Spinal cord (tissue), 10 donors: ENCODE results near the gene ANGPTL1. TPM values are rescaled to one million over a fixed set of nuclear protein-coding genes. Genes with fewer than 3 reads are reported as not detected.
A peak's percentile ranks its signal among the peaks of the same experiment; 100 is the strongest.

Source experiments
- DNase-seq, 6 donors: peaks; one replicate each; pipeline versions ENCODE4 v3.0.0 to v3.0.0-alpha.2; 2013 to 2015; ENCODE audit warnings: low spot score in 6 of 6, low read depth in 4 of 6
- H3K27ac ChIP-seq: one replicate; pipeline ENCODE4 v1.5.1; 2013; ENCODE audit warnings: low read depth, low read length, control low read depth
- H3K27me3 ChIP-seq: one replicate; pipeline ENCODE4 v1.6.1; 2013; ENCODE audit warnings: low read length; ENCODE audit not compliant: control insufficient read depth, insufficient read depth
- H3K36me3 ChIP-seq: one replicate; pipeline ENCODE4 v1.6.1; 2013; ENCODE audit warnings: low read length; ENCODE audit not compliant: control insufficient read depth, insufficient read depth
- H3K4me1 ChIP-seq: one replicate; pipeline ENCODE4 v1.6.1; 2013; ENCODE audit warnings: low read length; ENCODE audit not compliant: control insufficient read depth, insufficient read depth
- H3K4me3 ChIP-seq: one replicate; pipeline ENCODE4 v1.5.1; 2013; ENCODE audit warnings: low read depth, low read length, control low read depth
- H3K9me3 ChIP-seq: one replicate; pipeline ENCODE4 v1.6.1; 2013; ENCODE audit warnings: low read length; ENCODE audit not compliant: control insufficient read depth, insufficient read depth
- WGBS: methylation state at CpG from one replicate; pipeline ENCODE4 v1.1.5; 2013; ENCODE audit warnings: missing lambda C conversion rate; ENCODE audit not compliant: insufficient coverage; 5-methylcytosine and 5-hydroxymethylcytosine counted together
- polyA plus RNA-seq, 2 donors: library from polyadenylated mRNA; unstranded; fragments of 120-200 nt; gene quantifications; one replicate each; pipeline ENCODE4 v1.2.1, GENCODE V29; 2013; ENCODE audit not compliant: insufficient read length in 2 of 2
- total RNA-seq, 2 donors: library from RNA; depleted of rRNA in 1 of 2; stranded (reverse); fragments of 120-200 nt in 1 of 2; fragments of >200 nt in 1 of 2; gene quantifications; one replicate each; pipeline versions ENCODE4 v1.2.3 to v1.2.4, GENCODE V29; 2013 to 2014
- donor health status: healthy.

The ANGPTL1 gene
- total and polyA plus RNA-seq, 4 donors = 4.9 to 15.3 (median 7.3) TPM

DNA sequence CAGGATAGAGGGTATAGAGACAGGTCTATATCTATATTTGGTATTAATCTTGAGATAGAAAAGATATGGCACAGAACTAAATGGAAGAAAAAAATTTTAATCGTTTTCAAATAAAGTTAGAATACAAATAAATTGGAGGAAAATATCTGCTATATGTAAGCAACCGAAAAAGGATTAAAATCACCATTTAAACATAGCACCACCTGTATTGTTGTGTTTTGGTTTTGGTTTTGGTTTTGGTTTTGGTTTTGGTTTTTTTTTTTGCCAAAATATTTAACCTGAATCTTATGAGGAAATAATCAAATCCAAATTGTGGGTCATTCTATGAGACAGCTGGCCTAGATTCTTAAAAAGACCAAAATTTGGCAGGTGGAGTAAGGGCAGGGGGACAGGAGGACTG, 28.5 kb upstream of the ANGPTL1 start:
- no peaks in the 10 kb centered on the region for H3K36me3 ChIP-seq
- H3K27me3 ChIP-seq = no peaks in the 10 kb centered on the region
- no peak for DNase-seq
- H3K4me1 ChIP-seq = no peaks in the 10 kb centered on the region
- H3K4me3 ChIP-seq = no peak overlapping the region
- no peak overlapping the region for H3K27ac ChIP-seq
- H3K9me3 ChIP-seq = no peaks in the 10 kb centered on the region
- no CpG with 5 or more reads among the region's 2 CpGs for WGBS

DNA sequence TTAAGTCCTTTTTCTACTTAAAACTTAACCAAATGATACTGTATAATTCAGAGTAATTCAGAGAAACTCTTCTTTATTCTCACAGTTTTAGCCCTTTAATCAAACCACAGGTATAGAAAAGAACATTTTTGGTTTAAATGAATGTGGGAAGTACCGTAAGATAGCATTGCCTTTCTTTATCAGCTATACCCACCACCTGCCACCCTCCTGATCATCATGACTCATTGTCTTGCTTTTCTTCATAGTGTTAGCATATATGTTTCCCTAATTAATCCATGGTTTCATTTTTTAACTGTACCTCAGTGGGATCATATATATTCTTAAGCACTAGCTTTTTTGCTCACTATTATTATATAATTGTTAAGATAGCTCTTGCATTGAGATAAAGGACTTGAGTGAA, 27.5 kb upstream of the ANGPTL1 start:
- H3K27ac ChIP-seq = no peak overlapping the region
- H3K9me3 ChIP-seq = no peaks in the 10 kb centered on the region
- H3K27me3 ChIP-seq = no peaks in the 10 kb centered on the region
- DNase-seq = no peak
- H3K4me3 ChIP-seq = no peak overlapping the region
- no peaks in the 10 kb centered on the region for H3K36me3 ChIP-seq
- H3K4me1 ChIP-seq = no peaks in the 10 kb centered on the region
- no CpG with 5 or more reads among the region's 1 CpG for WGBS

DNA sequence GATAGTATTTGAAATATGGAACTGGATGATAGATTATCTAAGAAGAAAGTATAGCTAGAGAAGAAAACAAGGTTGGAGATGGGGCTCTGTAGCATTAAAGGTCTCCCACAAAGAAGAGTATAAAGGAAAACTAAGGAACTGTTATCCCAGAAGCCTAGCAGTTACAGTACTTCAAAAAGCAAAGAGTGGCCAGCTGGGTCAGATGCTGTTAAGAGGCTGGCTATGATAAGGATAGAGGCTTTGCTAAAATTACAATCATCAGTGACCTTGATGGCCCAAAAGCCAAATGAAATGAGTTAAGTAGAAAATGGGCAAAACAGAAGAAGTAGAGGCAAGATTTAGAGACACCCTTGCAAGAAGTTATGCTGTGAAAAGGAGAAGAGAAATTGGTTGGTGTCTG, 25.1 kb upstream of the ANGPTL1 start:
- no peak overlapping the region for H3K4me3 ChIP-seq
- no peak overlapping the region for H3K27ac ChIP-seq
- H3K36me3 ChIP-seq = no peaks in the 10 kb centered on the region
- no peaks in the 10 kb centered on the region for H3K27me3 ChIP-seq
- no peaks in the 10 kb centered on the region for H3K4me1 ChIP-seq
- no peak for DNase-seq
- H3K9me3 ChIP-seq = no peaks in the 10 kb centered on the region

DNA sequence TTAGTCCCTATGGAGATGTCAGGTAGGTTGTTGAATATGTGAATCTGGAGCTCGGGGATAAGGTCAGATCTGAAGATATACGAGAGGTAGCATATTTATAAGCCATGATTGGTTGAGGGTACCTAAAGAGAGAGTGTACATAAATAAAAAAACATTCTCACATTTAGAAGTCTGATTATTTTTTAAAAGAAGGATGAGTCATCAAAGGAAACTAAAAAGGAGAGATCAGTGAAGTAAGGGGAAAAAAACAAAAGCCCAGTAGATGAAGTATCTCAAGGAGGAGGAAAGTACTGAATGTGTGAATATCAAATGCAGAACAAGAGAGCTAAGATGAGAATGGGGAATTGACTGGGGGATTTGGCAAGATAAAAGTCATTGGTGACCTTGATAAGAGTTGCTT, 15.7 kb upstream of the ANGPTL1 start:
- H3K27me3 ChIP-seq = no peaks in the 10 kb centered on the region
- no CpG with 5 or more reads among the region's 2 CpGs for whole genome bisulfite sequencing
- H3K4me1 ChIP-seq = no peaks in the 10 kb centered on the region
- no peaks in the 10 kb centered on the region for H3K9me3 ChIP-seq
- H3K27ac ChIP-seq = no peak overlapping the region
- peaks cover 5% of the 10 kb centered on the region for H3K36me3 ChIP-seq
- DNase-seq = no peak
- H3K4me3 ChIP-seq = no peak overlapping the region

DNA sequence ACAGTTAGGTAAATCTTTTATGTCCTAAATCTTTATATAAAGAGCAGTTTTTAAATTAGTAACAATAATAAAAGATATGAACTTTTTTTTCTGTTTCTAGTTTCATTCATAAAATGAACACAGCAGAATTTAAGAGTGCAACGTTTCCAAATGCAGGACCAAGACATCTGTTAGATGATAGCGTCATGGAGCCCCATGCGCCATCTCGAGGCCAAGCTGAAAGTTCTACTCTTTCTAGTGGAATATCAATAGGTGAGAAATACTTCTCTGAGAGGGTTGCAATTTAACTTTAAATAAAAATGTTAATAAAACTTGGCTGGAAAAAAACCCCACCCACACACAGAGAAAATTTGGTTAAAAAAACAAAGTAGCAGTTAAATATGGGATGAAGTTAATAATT, 15.0 kb upstream of the ANGPTL1 start:
- Histone ChIP-seq H3K27ac (no peak overlapping the region), H3K36me3 (peaks cover 5% of the 10 kb centered on the region), H3K4me3 (no peak overlapping the region), H3K27me3 (no peaks in the 10 kb centered on the region), H3K4me1 (no peaks in the 10 kb centered on the region), H3K9me3 (no peaks in the 10 kb centered on the region)
- WGBS = 80% methylated on average over 1 of the region's 4 CpGs
- DNase-seq = no peak

DNA sequence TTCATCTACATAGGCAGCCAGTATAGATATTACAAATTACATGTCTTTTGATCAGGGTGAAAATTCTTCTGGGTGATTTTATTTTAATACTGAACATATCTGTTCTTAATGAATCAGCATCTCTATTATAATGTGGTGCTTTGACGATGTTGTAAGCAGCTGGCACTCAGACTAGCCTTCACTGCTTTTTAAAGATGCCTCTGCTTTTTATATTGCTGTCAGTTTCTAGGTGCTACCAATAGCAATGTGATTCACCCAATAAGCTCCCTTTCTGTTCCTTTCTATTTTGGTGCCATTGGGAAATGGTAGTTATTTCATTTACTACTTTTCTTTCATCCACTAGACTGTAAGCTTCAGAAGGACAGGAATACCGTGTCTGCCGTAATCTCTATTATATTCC, 11.1 kb upstream of the ANGPTL1 start:
- Histone ChIP-seq H3K27me3 (no peaks in the 10 kb centered on the region), H3K4me3 (no peak overlapping the region), H3K27ac (no peak overlapping the region), H3K9me3 (no peaks in the 10 kb centered on the region), H3K4me1 (no peaks in the 10 kb centered on the region), H3K36me3 (peaks cover 2% of the 10 kb centered on the region)
- no CpG with 5 or more reads among the region's 3 CpGs for WGBS
- DNase-seq = no peak

DNA sequence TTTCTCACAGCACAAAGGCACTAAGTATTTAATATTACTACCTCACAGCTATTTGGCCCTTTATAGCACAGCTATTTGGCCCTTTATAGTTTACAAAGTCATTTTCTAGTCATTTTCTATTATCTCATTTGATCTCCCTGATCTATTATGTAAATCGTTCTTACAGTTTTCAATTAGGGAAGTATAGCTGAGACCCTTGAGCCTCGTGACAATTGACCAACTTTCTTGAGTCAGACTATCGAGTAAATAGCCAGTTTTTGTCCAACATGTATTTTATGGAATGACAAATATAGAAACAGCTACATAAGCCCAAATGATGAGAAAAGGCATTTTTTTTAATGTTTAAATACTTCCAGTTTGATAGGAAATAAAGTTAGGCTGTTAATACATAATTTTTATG, 7.0 kb upstream of the ANGPTL1 start:
- DNase-seq = no peak
- H3K36me3 ChIP-seq = no peaks in the 10 kb centered on the region
- H3K4me1 ChIP-seq = no peaks in the 10 kb centered on the region
- no peaks in the 10 kb centered on the region for H3K27me3 ChIP-seq
- H3K9me3 ChIP-seq = no peaks in the 10 kb centered on the region
- H3K4me3 ChIP-seq = no peak overlapping the region
- WGBS = no CpG with 5 or more reads among the region's 3 CpGs
- no peak overlapping the region for H3K27ac ChIP-seq

DNA sequence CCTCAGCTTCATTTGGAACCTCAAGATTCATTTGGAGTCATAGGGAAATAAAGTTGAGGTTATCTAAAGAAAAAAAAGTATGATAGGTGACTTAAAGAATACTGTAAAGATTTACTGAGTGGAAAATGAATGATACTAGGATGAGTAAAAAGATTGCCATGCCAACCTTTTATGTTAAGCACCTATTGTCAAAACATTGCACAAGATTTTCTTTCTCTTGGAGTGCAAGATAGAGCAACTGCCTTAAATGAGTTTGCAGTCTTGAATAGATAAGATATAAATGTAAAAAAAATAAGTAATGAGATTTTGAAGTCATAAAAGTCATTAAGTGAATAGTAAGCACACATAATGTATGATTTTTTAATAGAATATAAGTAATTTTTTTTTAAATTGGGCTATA, 5.1 kb upstream of the ANGPTL1 start:
- H3K4me3 ChIP-seq = no peak overlapping the region
- no peaks in the 10 kb centered on the region for H3K27me3 ChIP-seq
- H3K4me1 ChIP-seq = no peaks in the 10 kb centered on the region
- H3K9me3 ChIP-seq = no peaks in the 10 kb centered on the region
- H3K27ac ChIP-seq = no peak overlapping the region
- no peaks in the 10 kb centered on the region for H3K36me3 ChIP-seq
- no peak for DNase-seq

DNA sequence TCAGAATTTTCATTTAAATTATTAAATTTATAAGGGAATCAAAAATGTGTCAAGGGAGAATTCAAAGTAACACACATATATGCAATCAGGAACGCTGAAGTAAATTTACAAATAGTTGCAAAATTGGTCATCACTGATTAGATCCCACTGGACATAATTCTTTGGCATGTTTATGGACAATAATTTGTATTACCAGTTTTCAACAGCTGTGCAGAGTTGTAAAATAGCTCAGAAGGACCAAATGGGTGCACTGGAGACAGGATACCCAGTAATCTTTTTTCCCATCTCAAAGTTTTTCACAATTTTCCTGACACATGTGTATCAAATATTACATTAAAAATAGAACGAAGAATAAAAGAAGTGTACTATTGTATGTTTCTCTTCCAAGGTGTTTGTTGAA, 4.1 kb upstream of the ANGPTL1 start:
- WGBS = no CpG with 5 or more reads among the region's 2 CpGs

DNA sequence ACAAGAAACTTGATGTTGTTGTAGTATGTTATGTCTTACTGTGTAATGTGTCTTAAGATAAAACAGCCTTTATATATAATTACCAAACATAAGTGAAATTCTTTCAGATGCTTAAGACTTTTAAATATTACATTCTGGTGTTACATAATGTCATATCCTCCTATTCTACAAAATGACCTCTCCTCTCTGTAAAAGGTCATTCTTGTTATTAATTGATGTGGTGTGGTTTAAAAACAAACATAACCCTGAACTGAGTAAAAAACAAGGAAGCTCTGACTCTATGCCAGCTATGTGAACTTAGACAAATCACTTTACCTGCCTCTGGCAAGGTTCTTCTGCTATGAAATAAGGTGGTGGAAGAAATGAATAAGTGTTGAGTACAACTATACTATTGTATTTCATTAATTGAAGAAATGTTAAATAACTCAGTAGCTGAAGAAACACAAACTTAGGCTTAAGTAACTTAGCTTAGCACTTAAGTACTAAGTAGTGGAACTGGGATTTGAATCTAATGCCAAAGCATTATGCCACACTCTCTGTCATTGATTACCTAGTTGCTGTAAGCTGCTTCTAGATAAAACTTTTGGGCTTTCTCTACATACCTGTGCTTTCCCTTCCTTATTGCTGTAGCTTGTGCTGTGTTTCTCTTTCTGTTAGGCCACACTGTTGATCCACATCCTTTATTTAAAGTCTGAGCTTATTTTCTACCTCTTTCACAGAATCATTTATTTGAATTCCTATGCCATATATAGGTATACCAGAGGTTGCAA, 859 bp upstream of the ANGPTL1 start:
- DNase-seq = no peak
- Histone ChIP-seq H3K36me3 (no peaks in the 10 kb centered on the region), H3K27ac (peak overlapping the region; percentile 42), H3K27me3 (no peaks in the 10 kb centered on the region), H3K4me1 (no peaks in the 10 kb centered on the region), H3K4me3 (no peak overlapping the region), H3K9me3 (no peaks in the 10 kb centered on the region)

More for the DNA sequence above, 4.1 kb upstream of the ANGPTL1 start:
- H3K9me3 ChIP-seq = no peaks in the 10 kb centered on the region
- H3K4me1 ChIP-seq = no peaks in the 10 kb centered on the region
- H3K27ac ChIP-seq = no peak overlapping the region
- no peaks in the 10 kb centered on the region for H3K27me3 ChIP-seq
- no peak for DNase-seq
- H3K36me3 ChIP-seq = no peaks in the 10 kb centered on the region
- H3K4me3 ChIP-seq = no peak overlapping the region
